Left renal cortex interstitium (tissue), 4 donors: ENCODE data around the gene USP15. TPM values are rescaled to one million over a fixed set of nuclear protein-coding genes. Genes with fewer than 3 reads are reported as not detected.

Source experiments
- DNase-seq, 4 donors: peaks; one replicate each; pipeline ENCODE4 v3.0.0-alpha.2; 2013; ENCODE audit warnings: low read depth in 4 of 4, low spot score in 2 of 4, missing footprints in 1 of 4
- polyA plus RNA-seq, 4 donors: library from polyadenylated mRNA; unstranded; fragments of 120-200 nt; gene quantifications; one replicate each; pipeline ENCODE4 v1.2.1, GENCODE V29; 2013; ENCODE audit not compliant: insufficient read length in 4 of 4

USP15 gene
- polyA plus RNA-seq, 4 donors = 42.2 to 54.9 (median 47.9) TPM

DNA sequence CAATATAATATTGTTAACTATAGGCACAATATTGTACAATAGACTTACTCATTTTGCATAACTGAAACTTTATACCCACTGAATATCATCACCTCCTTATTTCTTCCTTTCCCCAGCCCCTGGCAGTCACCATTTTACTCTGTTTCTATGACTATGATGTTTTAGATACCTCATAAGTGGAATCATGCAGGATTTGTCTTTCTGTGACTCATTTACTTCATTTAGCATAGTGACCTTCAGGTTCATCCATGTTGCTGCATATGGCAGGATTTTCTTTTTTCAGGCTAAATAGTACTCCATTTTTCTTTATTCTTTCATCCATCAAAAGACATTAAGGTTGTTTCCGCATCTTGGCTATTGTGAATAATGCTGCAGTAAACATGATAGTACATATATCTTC lies 18.9 kb downstream of the USP15 start:
- no peak for DNase-seq

DNA sequence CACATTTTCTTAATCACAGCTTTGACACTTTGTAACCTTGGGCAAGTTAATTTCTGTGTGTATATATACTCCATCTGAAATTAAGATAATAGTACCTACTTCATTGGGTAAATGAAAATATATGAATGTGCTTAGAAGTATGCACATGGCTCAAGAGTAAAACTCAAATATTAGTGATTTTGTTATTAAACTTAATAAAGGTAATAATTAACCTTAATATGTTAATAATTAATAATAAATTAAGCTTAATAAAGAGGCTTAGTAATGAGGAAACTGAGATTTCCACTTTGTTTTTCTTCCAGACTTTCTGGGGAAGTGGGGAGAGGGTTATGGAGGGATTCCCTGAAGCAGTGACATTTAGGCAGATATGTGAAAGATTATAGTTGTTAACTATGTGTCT lies 19.8 kb downstream of the USP15 start:
- no peak for DNase-seq

- no peak for DNase-seq
These were observed 22.0 kb downstream of the USP15 start for GRCh38 chr12:62282057-62282774.

- no peak for DNase-seq
These were observed 24.5 kb downstream of the USP15 start for GRCh38 chr12:62284749-62285148.

DNA sequence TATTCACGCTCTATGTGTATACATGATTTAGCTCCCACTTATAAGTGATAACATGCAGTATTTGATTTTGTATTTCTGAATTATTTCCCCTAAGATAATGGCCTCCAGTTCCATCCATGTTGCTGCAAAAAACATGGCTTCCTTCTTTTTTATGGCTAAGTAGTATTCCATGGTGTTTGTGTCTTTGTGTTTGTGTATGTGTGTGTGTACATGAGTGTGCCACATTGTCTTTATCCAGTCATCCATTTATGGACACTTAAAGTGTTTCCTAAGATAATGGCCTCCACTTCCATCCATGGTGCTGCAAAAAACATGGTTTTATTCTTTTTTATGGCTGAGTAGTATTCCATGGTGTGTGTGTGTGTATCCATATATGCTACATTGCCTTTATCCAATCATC lies 25.1 kb downstream of the USP15 start:
- DNase-seq = no peak

DNA sequence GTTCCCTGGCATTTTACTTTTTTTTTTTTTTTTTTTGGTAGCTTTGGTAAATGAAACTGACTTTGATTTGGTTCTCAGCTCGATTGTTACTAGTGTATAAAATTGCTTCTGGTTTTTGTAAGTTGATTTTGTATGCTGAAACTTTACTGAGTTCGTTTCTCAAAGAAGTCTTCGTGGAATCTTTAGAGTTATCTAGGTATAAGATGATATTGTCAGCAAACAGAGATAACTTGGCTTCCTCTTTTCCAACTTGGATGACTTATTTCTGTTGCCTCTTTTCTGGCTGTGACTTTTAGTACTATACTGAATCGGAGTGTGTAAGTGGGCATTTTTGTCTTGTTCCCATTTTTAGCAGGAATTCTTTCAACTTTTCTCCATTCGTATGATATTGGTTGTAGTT lies 28.1 kb downstream of the USP15 start:
- no peak for DNase-seq

GRCh38 chr12:62290846-62291245 lies 30.6 kb downstream of the USP15 start:
- DNase-seq = no peak

- no peak for DNase-seq
These were observed 31.9 kb downstream of the USP15 start for GRCh38 chr12:62291864-62292760.

DNA sequence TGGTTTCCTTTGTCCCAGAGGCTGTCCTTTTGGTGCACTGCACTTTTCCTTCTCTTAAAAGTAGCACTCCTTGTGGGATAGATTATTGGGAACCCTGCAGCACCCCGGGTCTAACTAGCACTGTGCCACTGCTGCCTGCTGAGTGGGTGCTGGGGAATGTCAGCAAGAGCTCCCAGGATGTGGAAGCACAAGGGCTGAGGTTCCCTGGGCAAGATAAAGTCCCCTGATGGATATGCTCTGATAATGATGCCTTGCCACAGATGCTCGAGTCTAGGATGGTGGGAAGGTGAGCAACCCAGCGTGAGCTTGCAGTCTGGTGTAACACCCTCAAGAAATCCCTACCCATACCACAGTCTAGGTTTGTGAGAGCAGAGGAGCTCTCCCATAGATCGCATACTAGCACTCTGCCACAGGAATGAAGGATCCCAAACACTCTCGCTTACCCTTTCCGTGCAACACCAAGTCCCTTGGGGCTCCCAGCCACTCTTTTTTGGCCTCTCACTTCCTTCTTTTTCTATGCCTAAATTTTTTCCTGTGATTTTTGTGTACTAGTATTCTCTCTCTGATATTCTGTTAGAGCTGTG lies 32.6 kb downstream of the USP15 start:
- DNase-seq = no peak

GRCh38 chr12:62294378-62294777 lies 34.2 kb downstream of the USP15 start:
- no peak for DNase-seq

DNA sequence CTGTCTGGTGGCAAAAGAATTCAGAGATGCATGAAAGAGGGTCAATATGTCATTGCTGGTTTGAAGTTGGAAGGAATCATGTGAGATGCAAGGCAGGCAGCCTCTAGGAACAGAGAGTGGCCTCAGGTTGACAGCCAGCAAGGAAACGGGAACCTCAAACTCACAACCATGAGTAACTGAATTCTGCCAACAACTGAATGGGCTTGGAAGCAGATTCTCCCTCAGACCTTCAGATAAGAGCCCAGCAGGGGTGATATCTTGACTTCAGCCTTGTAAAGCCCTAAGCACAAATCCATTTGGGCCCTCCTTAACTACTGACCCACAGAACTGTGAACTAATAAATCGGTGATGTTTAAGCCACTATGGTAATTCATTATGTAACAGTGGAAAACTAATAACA lies 35.8 kb downstream of the USP15 start:
- DNase-seq = no peak

- DNase-seq = no peak
These were observed 37.1 kb downstream of the USP15 start for GRCh38 chr12:62297321-62297720.

GRCh38 chr12:62299617-62300016 lies 39.4 kb downstream of the USP15 start:
- no peak for DNase-seq

DNA sequence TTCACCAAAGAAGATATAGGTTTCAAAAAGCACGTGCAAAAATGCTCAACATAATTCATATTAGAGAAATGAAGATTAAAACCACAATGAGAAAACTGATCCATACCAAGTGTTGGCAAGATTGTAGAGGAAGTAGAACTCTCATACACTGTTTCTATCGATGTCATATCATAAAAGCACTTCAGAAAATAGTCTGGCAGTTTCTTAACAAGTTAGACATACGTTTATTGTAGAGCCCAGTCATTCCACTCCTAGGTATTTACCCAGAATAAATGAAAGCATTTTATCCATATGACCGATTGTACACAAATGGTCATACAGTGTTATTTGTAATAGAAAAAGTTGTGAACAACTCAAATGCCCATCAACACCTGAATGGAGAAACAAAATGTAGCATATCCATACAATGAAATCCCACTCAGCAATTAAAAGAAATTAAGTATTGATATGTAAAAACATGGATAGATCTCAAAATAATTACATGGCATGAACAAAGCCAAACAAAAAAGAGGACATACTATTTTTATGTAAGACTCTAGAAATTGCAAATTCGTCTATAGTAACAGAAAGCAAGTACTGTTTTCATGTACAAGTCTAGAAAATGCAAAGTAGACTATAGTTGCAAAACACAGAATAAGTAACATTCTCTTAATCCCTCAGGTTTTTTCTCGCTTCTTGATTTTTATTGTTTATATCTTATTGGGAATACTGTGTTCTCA lies 41.0 kb downstream of the USP15 start:
- DNase-seq = no peak

DNA sequence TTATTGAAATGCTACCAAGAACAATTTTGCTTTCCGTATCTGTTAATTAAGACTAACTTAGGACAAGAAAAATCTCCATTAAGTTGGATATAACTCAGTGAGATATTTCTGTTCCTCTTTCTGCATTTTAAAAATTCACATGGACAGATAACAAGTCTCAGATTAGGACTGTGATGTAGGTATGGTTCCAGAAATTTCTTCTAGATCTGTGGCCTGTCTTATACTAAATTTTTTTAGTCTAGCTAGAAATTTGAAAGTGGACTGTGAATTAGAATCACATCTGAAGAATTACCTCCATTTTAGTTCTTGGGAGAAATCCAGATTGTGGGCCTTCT lies 41.6 kb downstream of the USP15 start:
- no peak for DNase-seq

DNA sequence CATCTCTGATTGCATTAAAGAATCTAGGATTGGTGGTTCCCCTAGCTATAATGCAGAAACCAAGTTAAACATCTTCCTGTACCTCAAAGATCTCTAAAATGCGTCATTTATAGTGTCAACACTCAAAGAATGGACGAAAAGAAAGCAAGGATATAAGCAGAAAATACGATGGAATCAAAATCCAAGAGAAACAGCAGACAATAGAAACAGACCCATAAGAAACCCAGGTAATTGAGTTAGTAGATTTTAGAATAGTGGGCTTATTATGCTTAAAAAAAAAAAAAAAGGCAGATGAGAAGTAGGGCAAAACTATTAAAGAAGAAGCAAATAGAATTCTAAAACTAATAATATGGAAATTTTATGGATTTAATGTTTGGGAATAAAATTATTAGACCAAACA lies 44.4 kb downstream of the USP15 start:
- DNase-seq = no peak

DNA sequence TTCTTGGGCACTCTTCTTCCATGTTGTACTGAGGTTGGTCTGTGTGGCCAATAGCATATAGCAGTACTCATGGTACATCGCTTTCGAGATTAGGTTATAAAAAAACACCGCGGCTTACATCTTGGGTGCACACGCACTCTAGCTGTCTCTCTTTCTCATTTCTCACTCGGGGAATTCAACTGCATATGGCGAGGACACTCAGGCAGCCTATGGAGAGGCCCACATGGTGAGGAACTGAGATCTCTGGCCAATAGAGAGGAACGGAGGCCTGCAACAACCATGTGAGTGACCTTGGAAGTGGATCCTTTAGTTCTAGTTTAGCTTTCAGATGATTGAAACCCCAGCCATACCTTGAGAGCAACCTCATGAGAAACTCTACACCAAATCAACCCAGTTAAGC lies 45.6 kb downstream of the USP15 start:
- DNase-seq = no peak

GRCh38 chr12:62306569-62307530 lies 46.6 kb downstream of the USP15 start:
- DNase-seq = no peak

DNA sequence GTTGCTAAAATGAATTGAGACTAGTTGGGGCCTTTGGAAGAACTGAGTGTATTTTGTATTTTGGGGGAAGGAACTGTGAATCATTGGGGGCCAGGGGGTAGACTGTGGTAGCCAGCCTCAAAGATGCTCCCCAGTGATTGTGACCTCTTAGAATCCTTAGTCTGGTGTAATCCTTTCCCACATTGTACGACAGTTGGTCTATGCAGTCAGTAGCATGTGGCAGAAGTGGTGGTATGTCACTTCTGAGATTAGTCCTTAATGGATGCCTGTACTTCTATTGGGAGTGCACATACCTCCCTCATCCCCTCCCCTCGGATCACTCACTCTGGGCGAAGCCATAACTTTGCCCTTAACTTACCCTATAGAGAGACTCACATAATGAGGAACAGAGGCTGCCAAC lies 48.0 kb downstream of the USP15 start:
- no peak for DNase-seq
